T-cell (primary cell): ENCODE results near the gene SSUH2. TPM values are rescaled to one million over a fixed set of nuclear protein-coding genes. Genes with fewer than 3 reads are reported as not detected.

Experiments used
- ATAC-seq, 4 experiments: fragments of 200-7000 bp in 3 of 4; fragments of 150-1000 bp in 1 of 4; cut with Tn5 transposase; replicated peaks in 1 of 4; 1 replicate in 3 of 4; 2 replicates in 1 of 4; pipeline ENCODE4 v1.10.0; 2021; ENCODE audit warnings: moderate library complexity in 3 of 4, mild to moderate bottlenecking in 2 of 4, moderate number of reproducible peaks in 1 of 4
- CTCF ChIA-PET, 2 donors: fragments of 300-600 bp; sonication (Branson Sonifier 250); formaldehyde crosslinking; loops; one replicate each; lab custom pipeline; 2022; ENCODE audit warnings: antibody characterized with exemption in 2 of 2; lab: Charles Lee
- POLR2A ChIA-PET, 2 donors: fragments of 300-600 bp; sonication (Branson Sonifier 250); formaldehyde crosslinking; loops; one replicate each; lab custom pipeline; 2022; ENCODE audit warnings: antibody characterized with exemption in 2 of 2; lab: Charles Lee
- DNase-seq, 35 experiments: peaks; one replicate each; pipeline versions ENCODE4 v3.0.0 to v3.0.0-alpha.2; 2013 to 2023
- H3K27ac ChIP-seq: one replicate; pipeline ENCODE4 v1.5.1; 2013; ENCODE audit warnings: low read length
- H3K27me3 ChIP-seq, 2 experiments: replicated peaks in 1 of 2; 1 replicate in 1 of 2; 2 replicates in 1 of 2; pipeline versions ENCODE4 v1.6.1 to v1.7.0; 2013; ENCODE audit warnings: low read length in 1 of 2, mixed read lengths in 1 of 2; ENCODE audit not compliant: control insufficient read depth in 2 of 2, insufficient read depth in 2 of 2; ENCODE audit errors: extremely low read depth in 1 of 2
- H3K36me3 ChIP-seq, 2 donors: 1 replicate in 1 of 2; 2 replicates in 1 of 2; pipeline versions ENCODE4 v1.6.1 to v1.7.0; 2013; ENCODE audit warnings: low read length in 1 of 2; ENCODE audit not compliant: control insufficient read depth in 2 of 2, insufficient read depth in 1 of 2; ENCODE audit errors: extremely low read depth in 1 of 2
- H3K4me1 ChIP-seq, 2 experiments: 1 replicate in 1 of 2; 2 replicates in 1 of 2; pipeline versions ENCODE4 v1.6.1 to v1.7.0; 2013; ENCODE audit warnings: low read length in 2 of 2, mixed read lengths in 1 of 2; ENCODE audit not compliant: insufficient read depth in 2 of 2, control insufficient read depth in 1 of 2; ENCODE audit errors: extremely low read depth in 1 of 2
- H3K4me3 ChIP-seq, 2 donors: 1 replicate in 1 of 2; 2 replicates in 1 of 2; pipeline versions ENCODE4 v1.5.1 to v1.7.0; 2013; ENCODE audit warnings: mild to moderate bottlenecking in 2 of 2, low read length in 1 of 2, moderate library complexity in 1 of 2; ENCODE audit not compliant: control insufficient read depth in 1 of 2; ENCODE audit errors: extremely low read depth in 1 of 2
- H3K9me3 ChIP-seq: 2 replicates; pipeline ENCODE4 v1.7.0; 2013
- H3K27ac Mint-ChIP-seq, 2 donors: one replicate each; pipeline ENCODE4 v1.8.0; 2020 to 2021; ENCODE audit warnings: mild to moderate bottlenecking in 2 of 2, mixed read lengths in 2 of 2
- H3K27me3 Mint-ChIP-seq, 2 donors: one replicate each; pipeline ENCODE4 v1.8.0; 2021 to 2022; ENCODE audit warnings: mixed read lengths in 2 of 2
- H3K36me3 Mint-ChIP-seq: one replicate; pipeline ENCODE4 v1.8.0; 2021; ENCODE audit warnings: mixed read lengths
- H3K4me1 Mint-ChIP-seq, 3 donors: one replicate each; pipeline ENCODE4 v1.8.0; 2020 to 2022; ENCODE audit warnings: mixed read lengths in 3 of 3, mild to moderate bottlenecking in 1 of 3
- H3K4me3 Mint-ChIP-seq, 3 donors: one replicate each; pipeline ENCODE4 v1.8.0; 2020 to 2022; ENCODE audit warnings: mild to moderate bottlenecking in 3 of 3, mixed read lengths in 3 of 3, moderate library complexity in 3 of 3
- H3K9me3 Mint-ChIP-seq, 3 donors: one replicate each; pipeline ENCODE4 v1.8.0; 2020 to 2022; ENCODE audit warnings: mixed read lengths in 3 of 3
- WGBS: methylation state at CpG from one replicate; pipeline ENCODE4 v1.1.5; 2013; ENCODE audit warnings: missing lambda C conversion rate; ENCODE audit not compliant: insufficient coverage; 5-methylcytosine and 5-hydroxymethylcytosine counted together
- total RNA-seq, 35 experiments: library from RNA in 6 of 35; stranded (reverse) in 6 of 35; fragments of 120-200 nt in 1 of 35; gene quantifications; one replicate each; pipeline versions ENCODE4 v1.2.1 to v1.2.4 and lab custom pipeline; 2013 to 2026

Gene SSUH2
- total RNA-seq, 5 donors from 2014 or later (not counting 1 experiment from before 2014, with no cell fraction given) = 0.13 TPM; not detected in 4

- Histone ChIP-seq H3K4me1 (no peaks in the 10 kb centered on the region), H3K27me3 (peaks cover 0 to 21% of the 10 kb centered on the region in 2 experiments), H3K4me3 (no peak overlapping the region), H3K27ac (no peak overlapping the region), H3K36me3 (no peaks in the 10 kb centered on the region), H3K9me3 (no peaks in the 10 kb centered on the region)
- no peak overlapping the region for H3K27ac Mint-ChIP-seq
- POLR2A ChIA-PET = no interaction called here
- peaks cover 3% of the 10 kb centered on the region in 2 donors for H3K27me3 Mint-ChIP-seq
- H3K4me3 Mint-ChIP-seq = no peak overlapping the region
- DNase-seq = no peak
- CTCF ChIA-PET = no interaction called here
- H3K36me3 Mint-ChIP-seq = no peaks in the 10 kb centered on the region
- no peaks in the 10 kb centered on the region for H3K4me1 Mint-ChIP-seq
- no CpG with 5 or more reads among the region's 1 CpG for WGBS
- peaks cover 0 to 8% (median 0%) of the 10 kb centered on the region in 3 donors for H3K9me3 Mint-ChIP-seq
- no peak for ATAC-seq
Measured at GRCh38 chr3:8637348-8637747, 7.2 kb downstream of the SSUH2 start.

- CTCF ChIA-PET = no interaction called here
- H3K9me3 ChIP-seq = no peaks in the 10 kb centered on the region
- DNase-seq (no peak), ATAC-seq (no peak)
- no peaks in the 10 kb centered on the region for H3K36me3 ChIP-seq
- no peaks in the 10 kb centered on the region for H3K4me1 ChIP-seq
- peaks cover 0 to 8% (median 0%) of the 10 kb centered on the region in 3 donors for H3K9me3 Mint-ChIP-seq
- H3K27me3 Mint-ChIP-seq = peaks cover 3% of the 10 kb centered on the region in 2 donors
- H3K4me3 ChIP-seq = no peak overlapping the region
- no peaks in the 10 kb centered on the region for H3K4me1 Mint-ChIP-seq
- H3K27ac Mint-ChIP-seq = no peak overlapping the region
- POLR2A ChIA-PET = no interaction called here
- H3K27ac ChIP-seq = no peak overlapping the region
- peaks cover 0 to 21% of the 10 kb centered on the region in 2 experiments for H3K27me3 ChIP-seq
- no peak overlapping the region for H3K4me3 Mint-ChIP-seq
- no peaks in the 10 kb centered on the region for H3K36me3 Mint-ChIP-seq
- WGBS = 72% methylated on average over 2 of the region's 7 CpGs
Measured at GRCh38 chr3:8635631-8636030, 9.0 kb downstream of the SSUH2 start.

GRCh38 chr3:8635125-8635524, 9.5 kb downstream of the SSUH2 start:
- H3K9me3 ChIP-seq = no peaks in the 10 kb centered on the region
- peaks cover 0 to 21% of the 10 kb centered on the region in 2 experiments for H3K27me3 ChIP-seq
- no peaks in the 10 kb centered on the region for H3K36me3 Mint-ChIP-seq
- 85% methylated on average over 2 of the region's 2 CpGs for WGBS
- H3K27me3 Mint-ChIP-seq = peaks cover 3% of the 10 kb centered on the region in 2 donors
- no peak for DNase-seq
- H3K36me3 ChIP-seq = no peaks in the 10 kb centered on the region
- no peak overlapping the region for H3K4me3 Mint-ChIP-seq
- H3K4me3 ChIP-seq = no peak overlapping the region
- H3K4me1 ChIP-seq = no peaks in the 10 kb centered on the region
- H3K9me3 Mint-ChIP-seq = peaks cover 0 to 8% (median 0%) of the 10 kb centered on the region in 3 donors
- no peak overlapping the region for H3K27ac Mint-ChIP-seq
- peaks cover 0 to under 1% (median 0%) of the 10 kb centered on the region in 3 donors for H3K4me1 Mint-ChIP-seq
- ChIA-PET CTCF (no interaction called here), POLR2A (no interaction called here)
- no peak for ATAC-seq
- H3K27ac ChIP-seq = no peak overlapping the region

- ATAC-seq (no peak), DNase-seq (no peak)
- Histone ChIP-seq H3K27ac (no peak overlapping the region), H3K27me3 (peaks cover 0 to 22% of the 10 kb centered on the region in 2 experiments), H3K4me1 (peaks cover 0 to 15% of the 10 kb centered on the region in 2 experiments), H3K9me3 (no peaks in the 10 kb centered on the region), H3K4me3 (no peak overlapping the region), H3K36me3 (no peaks in the 10 kb centered on the region)
- peaks cover 0 to 15% (median 1%) of the 10 kb centered on the region in 3 donors for H3K4me1 Mint-ChIP-seq
- CTCF ChIA-PET = no interaction called here
- peaks cover 3 to 4% of the 10 kb centered on the region in 2 donors for H3K27me3 Mint-ChIP-seq
- H3K9me3 Mint-ChIP-seq = peaks cover 0 to 8% (median 0%) of the 10 kb centered on the region in 3 donors
- 95% methylated on average over 3 of the region's 7 CpGs for WGBS
- no peaks in the 10 kb centered on the region for H3K36me3 Mint-ChIP-seq
- H3K27ac Mint-ChIP-seq = no peak overlapping the region
- no peak overlapping the region for H3K4me3 Mint-ChIP-seq
- POLR2A ChIA-PET = no interaction called here
Measured at GRCh38 chr3:8632402-8633237, 12.0 kb downstream of the SSUH2 start.

- WGBS = 69% methylated on average over 3 of the region's 4 CpGs
- DNase-seq (no peak), ATAC-seq (no peak)
- H3K27me3 ChIP-seq = peaks cover 0 to 18% of the 10 kb centered on the region in 2 experiments
- Mint-ChIP-seq H3K27me3 (peaks cover 3 to 4% of the 10 kb centered on the region in 2 donors), H3K27ac (no peak overlapping the region), H3K36me3 (no peaks in the 10 kb centered on the region), H3K9me3 (peaks cover 0 to 3% (median 0%) of the 10 kb centered on the region in 3 donors), H3K4me3 (no peak overlapping the region), H3K4me1 (peaks cover 0 to 15% (median 1%) of the 10 kb centered on the region in 3 donors)
- ChIA-PET POLR2A (no interaction called here), CTCF (no interaction called here)
- no peak overlapping the region for H3K27ac ChIP-seq
- H3K9me3 ChIP-seq = no peaks in the 10 kb centered on the region
- H3K4me1 ChIP-seq = peaks cover 0 to 15% of the 10 kb centered on the region in 2 experiments
- H3K4me3 ChIP-seq = no peak overlapping the region
- no peaks in the 10 kb centered on the region for H3K36me3 ChIP-seq
Measured at GRCh38 chr3:8631661-8632060, 12.9 kb downstream of the SSUH2 start.

GRCh38 chr3:8629151-8630021, 15.2 kb downstream of the SSUH2 start:
- ATAC-seq = peak in 2 of 4 experiments; percentile 77 to 84
- H3K27ac ChIP-seq = no peak overlapping the region
- no peaks in the 10 kb centered on the region for H3K9me3 Mint-ChIP-seq
- H3K27ac Mint-ChIP-seq = peak overlapping the region in 1 of 2 donors; percentile 46
- peaks cover 0 to 15% of the 10 kb centered on the region in 2 experiments for H3K4me1 ChIP-seq
- H3K27me3 Mint-ChIP-seq = peaks cover 3% of the 10 kb centered on the region in 2 donors
- ChIA-PET CTCF (no interaction called here), POLR2A (no interaction called here)
- WGBS = 23% methylated on average over 4 of the region's 16 CpGs
- H3K36me3 ChIP-seq = no peaks in the 10 kb centered on the region
- H3K9me3 ChIP-seq = no peaks in the 10 kb centered on the region
- DNase-seq = peak in 10 of 35 experiments; percentile 1 to 61 (median 13)
- H3K4me3 Mint-ChIP-seq = peak overlapping the region in 1 of 3 donors; percentile 29
- peaks cover 0 to 15% (median 1%) of the 10 kb centered on the region in 3 donors for H3K4me1 Mint-ChIP-seq
- H3K27me3 ChIP-seq = peaks cover 0 to 8% of the 10 kb centered on the region in 2 experiments
- no peaks in the 10 kb centered on the region for H3K36me3 Mint-ChIP-seq
- H3K4me3 ChIP-seq = no peak overlapping the region
